SK-N-SH (cell line): ENCODE measurements around the gene SHANK1. TPM values are rescaled to one million over a fixed set of nuclear protein-coding genes. Genes with fewer than 3 reads are reported as not detected.

Experiments
- CTCF ChIA-PET: fragments of 300-600, 350-600 bp; formaldehyde crosslinking; extraction: SDS; loops from one replicate; lab custom pipeline; 2021; lab: Yijun Ruan, JAX
- POLR2A ChIA-PET: fragments of 350-600 bp; sonication (Branson Sonifier 250); formaldehyde crosslinking; extraction: SDS; loops from one replicate; lab custom pipeline; 2020; ENCODE audit warnings: antibody characterized with exemption, inconsistent platforms; lab: Yijun Ruan, JAX
- DNase-seq: peaks from one replicate; pipeline ENCODE4 v3.0.0; 2012
- H2AFZ ChIP-seq: fragments of 200-600 bp; sonication (generic); 2 replicates; pipeline ENCODE4 v1.8.1; 2016; ENCODE audit warnings: antibody characterized with exemption, mild to moderate bottlenecking, low read depth
- H3F3A ChIP-seq: fragments of 200-600 bp; sonication (generic); replicated peaks from 2 replicates; pipeline ENCODE3; 2016; ENCODE audit warnings: antibody characterized with exemption, mild to moderate bottlenecking; ENCODE audit not compliant: insufficient read depth
- H3K27ac ChIP-seq, 2 experiments: fragments of 200-500 bp in 1 of 2; fragments of 200-600 bp in 1 of 2; sonication (Bioruptor generic) in 1 of 2; sonication (generic), shearing (Covaris generic) in 1 of 2; 2 replicates each; pipeline versions ENCODE4 v1.5.1 to v1.6.1; 2014 to 2016; ENCODE audit warnings: low read depth in 2 of 2, inconsistent platforms in 1 of 2, low read length in 1 of 2, mild to moderate bottlenecking in 1 of 2, mixed read lengths in 1 of 2
- H3K27me3 ChIP-seq: fragments of 200-600 bp; sonication (generic), shearing (Covaris generic); 2 replicates; pipeline ENCODE4 v1.6.1; 2016; ENCODE audit warnings: mixed run types; ENCODE audit not compliant: insufficient read depth
- H3K36me3 ChIP-seq, 2 experiments: fragments of 200-500 bp in 1 of 2; fragments of 200-600 bp in 1 of 2; sonication (Bioruptor generic) in 1 of 2; sonication (generic) in 1 of 2; replicated peaks in 1 of 2; 2 replicates each; pipeline versions ENCODE3 to v1.5.1; 2014 to 2016; ENCODE audit warnings: low read length in 1 of 2, mild to moderate bottlenecking in 1 of 2; ENCODE audit not compliant: insufficient read depth in 2 of 2, control insufficient read depth in 1 of 2
- H3K4me1 ChIP-seq, 2 experiments: fragments of 200-500 bp in 1 of 2; fragments of 200-600 bp in 1 of 2; sonication (Bioruptor generic) in 1 of 2; sonication (generic), shearing (Covaris generic) in 1 of 2; 2 replicates each; pipeline versions ENCODE4 v1.5.1 to v1.6.1; 2014 to 2016; ENCODE audit warnings: low read depth in 1 of 2, low read length in 1 of 2, mixed run types in 1 of 2; ENCODE audit not compliant: insufficient read depth in 2 of 2, control insufficient read depth in 1 of 2
- H3K4me2 ChIP-seq: fragments of 200-600 bp; sonication (generic), shearing (Covaris generic); 2 replicates; pipeline ENCODE4 v1.6.1; 2017; ENCODE audit warnings: mixed run types
- H3K4me3 ChIP-seq, 2 experiments: fragments of 200-500 bp in 1 of 2; fragments of 200-600 bp in 1 of 2; sonication (Bioruptor generic) in 1 of 2; sonication (generic), shearing (Covaris generic) in 1 of 2; 2 replicates each; pipeline versions ENCODE4 v1.5.1 to v1.8.1; 2014 to 2016; ENCODE audit warnings: low read depth in 2 of 2, inconsistent platforms in 1 of 2, low read length in 1 of 2, mild to moderate bottlenecking in 1 of 2, mixed read lengths in 1 of 2, moderate library complexity in 1 of 2
- H3K79me2 ChIP-seq: fragments of 200-600 bp; sonication (generic); 2 replicates; pipeline ENCODE4 v1.8.1; 2017; ENCODE audit warnings: mild to moderate bottlenecking; ENCODE audit not compliant: insufficient read depth
- H3K9ac ChIP-seq: fragments of 200-600 bp; sonication (generic); 2 replicates; pipeline ENCODE4 v1.6.1; 2017; ENCODE audit warnings: mixed run types
- H3K9me2 ChIP-seq: fragments of 200-600 bp; sonication (generic); 2 replicates; pipeline ENCODE4 v1.6.1; 2017; ENCODE audit warnings: mixed run types
- H3K9me3 ChIP-seq: fragments of 200-600 bp; sonication (generic); 2 replicates; pipeline ENCODE4 v1.6.1; 2017; ENCODE audit warnings: mixed run types, mild to moderate bottlenecking, moderate library complexity
- H4K20me1 ChIP-seq: fragments of 200-600 bp; sonication (generic); 2 replicates; pipeline ENCODE4 v1.6.1; 2017; ENCODE audit warnings: mild to moderate bottlenecking, mixed run types; ENCODE audit not compliant: insufficient read depth
- CHD2 ChIP-seq: fragments of 150-350 bp; IDR thresholded peaks from 2 replicates; pipeline ENCODE4 v1.6.1; 2018; ENCODE audit warnings: low read length; ENCODE audit not compliant: partially characterized antibody
- EP300 ChIP-seq, 2 experiments: IDR thresholded peaks; 2 replicates each; pipeline versions ENCODE4 v1.4.0 to v1.6.1; 2012; ENCODE audit warnings: borderline replicate concordance in 1 of 2, low read depth in 1 of 2, low read length in 1 of 2
- EZH2phosphoT487 ChIP-seq: fragments of 200-600 bp; sonication (generic); IDR thresholded peaks from 2 replicates; pipeline ENCODE4 v1.6.1; 2017; ENCODE audit warnings: low read depth, mixed run types, mild to moderate bottlenecking, antibody characterized with exemption, moderate library complexity, borderline replicate concordance
- FOXJ3 ChIP-seq: sonication (generic); formaldehyde crosslinking; IDR thresholded peaks from 2 replicates; pipeline ENCODE4 v1.5.1; 2020; ENCODE audit warnings: mild to moderate bottlenecking, missing genetic modification reagents
- GATA2 ChIP-seq: sonication (generic); formaldehyde crosslinking; IDR thresholded peaks from 2 replicates; pipeline ENCODE4 v1.5.0; 2020; ENCODE audit warnings: mild to moderate bottlenecking, missing genetic modification reagents
- MEF2A ChIP-seq: IDR thresholded peaks from 2 replicates; pipeline ENCODE4 v1.4.0; 2012; ENCODE audit warnings: low read depth, borderline replicate concordance
- NFIC ChIP-seq: IDR thresholded peaks from 2 replicates; pipeline ENCODE4 v1.4.0; 2012; ENCODE audit warnings: borderline replicate concordance
- NRF1 ChIP-seq: IDR thresholded peaks from 2 replicates; pipeline ENCODE4 v1.6.1; 2012; ENCODE audit warnings: low read depth, mild to moderate bottlenecking, low read length
- POLR2AphosphoS5 ChIP-seq: IDR thresholded peaks from 2 replicates; pipeline ENCODE4 v1.6.1; 2012; ENCODE audit warnings: low read depth, low read length
- RCOR1 ChIP-seq: fragments of 150-350 bp; IDR thresholded peaks from 2 replicates; pipeline ENCODE4 v1.6.1; 2017; ENCODE audit warnings: antibody characterized with exemption, low read length
- RFX5 ChIP-seq: IDR thresholded peaks from 2 replicates; pipeline ENCODE4 v1.6.1; 2012; ENCODE audit warnings: mild to moderate bottlenecking, improper control_type of control experiment, low read length
- TAF1 ChIP-seq: IDR thresholded peaks from 2 replicates; pipeline ENCODE4 v1.6.1; 2012; ENCODE audit warnings: low read depth, mild to moderate bottlenecking, low read length, moderate library complexity, borderline replicate concordance
- YY1 ChIP-seq: IDR thresholded peaks from 2 replicates; pipeline ENCODE4 v1.4.0; 2012; ENCODE audit warnings: low read depth, mild to moderate bottlenecking
- WGBS: methylation state at CpG from one replicate; pipeline ENCODE4 v1.1.6; 2017; ENCODE audit warnings: low lambda C conversion rate; 5-methylcytosine and 5-hydroxymethylcytosine counted together
- polyA plus RNA-seq, 3 experiments: library from polyadenylated mRNA; depleted of rRNA; stranded (reverse); fragments of >200 nt; gene quantifications; 2 replicates each; pipeline ENCODE4 v1.2.3, GENCODE V29; 2012
- TF ChIP-seq, protein P1 (sequence below): IDR thresholded peaks from 2 replicates; pipeline ENCODE4 v1.6.1; 2012; ENCODE audit warnings: mild to moderate bottlenecking, low read depth, low read length, moderate library complexity
- TF ChIP-seq, protein P2 (sequence below): IDR thresholded peaks from 2 replicates; pipeline ENCODE4 v1.4.0; 2012; ENCODE audit warnings: low read depth
- TF ChIP-seq, protein P3 (sequence below): IDR thresholded peaks from 2 replicates; pipeline ENCODE4 v1.4.0; 2012; ENCODE audit warnings: low read depth, borderline replicate concordance
- TF ChIP-seq, protein P4 (sequence below): IDR thresholded peaks from 2 replicates; pipeline ENCODE4; 2012
- TF ChIP-seq, protein P5 (sequence below): IDR thresholded peaks from 2 replicates; pipeline ENCODE4 v1.4.0; 2012; ENCODE audit warnings: low read depth, borderline replicate concordance

SHANK1 gene
- polyA plus RNA-seq, 1 of the 3 experiments (the other 2 are of a cell fraction): 0.28 TPM

DNA sequence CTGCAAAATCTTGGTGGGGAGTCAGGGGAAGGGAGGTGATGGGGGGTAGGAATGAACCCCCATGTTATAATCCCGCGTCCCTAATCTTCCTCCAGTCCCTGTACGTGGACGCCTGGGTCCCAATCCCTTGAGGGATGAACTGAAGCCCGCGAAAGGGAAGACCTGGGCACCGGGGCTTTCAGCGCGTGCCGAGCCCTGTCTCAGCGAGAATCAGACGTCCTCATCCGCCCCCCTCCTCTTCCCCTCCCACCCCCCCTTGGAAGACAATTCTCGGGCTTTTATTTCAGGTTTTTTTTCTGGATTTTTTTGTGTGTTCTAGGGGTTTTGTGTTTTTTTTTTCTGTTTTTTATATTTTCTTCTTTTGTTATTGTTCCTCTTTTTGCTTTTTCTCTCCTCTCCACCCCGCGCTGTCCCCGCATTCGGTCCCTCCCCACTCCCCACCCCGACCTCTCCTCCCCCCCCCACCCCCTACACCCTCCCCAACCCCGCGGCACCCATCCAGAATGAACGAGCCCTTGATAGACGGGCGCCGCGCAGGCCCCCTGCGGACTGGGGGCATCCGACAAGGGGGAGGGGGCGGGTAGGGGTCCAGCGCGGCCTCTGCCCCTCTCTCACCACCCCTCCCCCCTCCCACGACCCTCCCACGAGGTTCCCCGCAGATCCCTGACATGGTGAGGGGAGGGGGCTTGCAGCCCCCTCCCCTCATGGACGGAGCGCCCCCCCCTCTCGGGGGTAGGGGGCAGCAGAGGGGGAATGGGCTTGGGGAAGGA lies 60.1 kb downstream of the SHANK1 start (continued):
- TF ChIP-seq, protein P1, sequence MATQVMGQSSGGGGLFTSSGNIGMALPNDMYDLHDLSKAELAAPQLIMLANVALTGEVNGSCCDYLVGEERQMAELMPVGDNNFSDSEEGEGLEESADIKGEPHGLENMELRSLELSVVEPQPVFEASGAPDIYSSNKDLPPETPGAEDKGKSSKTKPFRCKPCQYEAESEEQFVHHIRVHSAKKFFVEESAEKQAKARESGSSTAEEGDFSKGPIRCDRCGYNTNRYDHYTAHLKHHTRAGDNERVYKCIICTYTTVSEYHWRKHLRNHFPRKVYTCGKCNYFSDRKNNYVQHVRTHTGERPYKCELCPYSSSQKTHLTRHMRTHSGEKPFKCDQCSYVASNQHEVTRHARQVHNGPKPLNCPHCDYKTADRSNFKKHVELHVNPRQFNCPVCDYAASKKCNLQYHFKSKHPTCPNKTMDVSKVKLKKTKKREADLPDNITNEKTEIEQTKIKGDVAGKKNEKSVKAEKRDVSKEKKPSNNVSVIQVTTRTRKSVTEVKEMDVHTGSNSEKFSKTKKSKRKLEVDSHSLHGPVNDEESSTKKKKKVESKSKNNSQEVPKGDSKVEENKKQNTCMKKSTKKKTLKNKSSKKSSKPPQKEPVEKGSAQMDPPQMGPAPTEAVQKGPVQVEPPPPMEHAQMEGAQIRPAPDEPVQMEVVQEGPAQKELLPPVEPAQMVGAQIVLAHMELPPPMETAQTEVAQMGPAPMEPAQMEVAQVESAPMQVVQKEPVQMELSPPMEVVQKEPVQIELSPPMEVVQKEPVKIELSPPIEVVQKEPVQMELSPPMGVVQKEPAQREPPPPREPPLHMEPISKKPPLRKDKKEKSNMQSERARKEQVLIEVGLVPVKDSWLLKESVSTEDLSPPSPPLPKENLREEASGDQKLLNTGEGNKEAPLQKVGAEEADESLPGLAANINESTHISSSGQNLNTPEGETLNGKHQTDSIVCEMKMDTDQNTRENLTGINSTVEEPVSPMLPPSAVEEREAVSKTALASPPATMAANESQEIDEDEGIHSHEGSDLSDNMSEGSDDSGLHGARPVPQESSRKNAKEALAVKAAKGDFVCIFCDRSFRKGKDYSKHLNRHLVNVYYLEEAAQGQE: no peak
- TF ChIP-seq FOXJ3 (CRISPR knock-in tag): no peak
- TF ChIP-seq MEF2A: no peak
- no peak for TF ChIP-seq YY1
- TF ChIP-seq TAF1: no peak

DNA sequence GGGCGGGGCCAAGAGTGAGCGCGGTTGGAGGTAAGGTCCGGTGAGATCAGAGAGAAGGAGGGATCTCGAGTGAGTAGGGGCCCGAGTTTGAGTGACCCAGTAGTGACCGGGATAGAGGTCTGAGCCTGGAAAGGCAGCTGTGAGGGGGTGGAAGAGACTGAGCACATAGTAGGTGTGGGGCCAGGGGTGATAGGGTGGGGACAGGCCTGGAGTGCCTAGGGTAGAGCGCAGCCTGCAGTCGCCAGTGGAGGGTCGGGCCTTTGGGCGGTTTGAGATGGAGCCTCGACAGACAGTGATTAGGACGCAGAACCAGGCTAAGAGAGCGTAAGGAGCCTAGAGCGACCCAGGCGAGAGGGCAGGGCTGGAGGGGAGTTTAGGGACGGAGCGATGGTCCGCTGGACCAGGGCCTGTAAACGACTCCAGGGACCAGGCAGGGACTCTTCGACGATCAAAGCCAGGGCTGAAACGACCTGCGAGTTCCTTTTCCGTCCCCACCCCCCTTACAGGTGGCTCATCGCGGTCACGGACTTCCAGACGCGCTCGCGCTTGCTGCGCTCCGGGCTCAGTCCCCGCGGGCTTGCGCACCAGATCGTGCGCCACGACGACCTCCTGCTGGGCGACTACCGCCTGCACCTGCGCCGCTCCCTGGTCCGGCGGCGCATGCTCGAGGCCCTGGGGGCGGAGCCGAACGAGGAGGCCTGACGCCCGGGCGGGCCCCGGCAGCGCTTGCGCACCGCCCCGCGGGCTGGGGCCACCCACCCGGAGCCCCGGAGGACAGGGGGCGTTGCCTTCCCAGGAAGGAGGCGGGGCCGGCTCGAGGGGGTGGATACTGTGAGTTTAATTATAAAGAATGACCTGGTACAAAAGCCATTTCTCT lies 60.9 kb downstream of the SHANK1 start:
- under 1% methylated on average over 34 of the region's 67 CpGs for WGBS
- peak; percentile 99 for DNase-seq
- Histone ChIP-seq H3K79me2 (no peaks in the 10 kb centered on the region), H3K36me3 (no peaks in the 10 kb centered on the region), H3K27me3 (no peaks in the 10 kb centered on the region), H3K4me1 (peaks cover 0 to 15% of the 10 kb centered on the region in 2 experiments; a peak in 2 of 4 replicates), H3F3A (peaks cover 7% of the 10 kb centered on the region), H3K9me3 (no peaks in the 10 kb centered on the region), H3K9me2 (no peaks in the 10 kb centered on the region), H4K20me1 (no peaks in the 10 kb centered on the region), H3K4me3 (peak overlapping the region; percentile 62 to 87), H2AFZ (peak overlapping the region; percentile 82), H3K27ac (peak overlapping the region; percentile 88 to 95), H3K4me2 (peak overlapping the region; percentile 99), H3K9ac (peak overlapping the region; percentile 84)
- CTCF ChIA-PET: interaction anchor here (1.0 kb wide), 1 partner anchor 61 kb away, joined by 4 read pairs; no protein-coding TSS in a partner anchor
- POLR2A ChIA-PET: no interaction called here
- TF ChIP-seq CHD2 (peak; percentile 52), TAF1 (0 out of 2 replicates have a peak, but pooled peaks have one; percentile 31), POLR2AphosphoS5 (peak; percentile 53), RCOR1 (0 out of 2 replicates have a peak, but pooled peaks have one; percentile 43), RFX5 (no peak), NRF1 (peak; percentile 99), NFIC (no peak), EZH2phosphoT487 (no peak), EP300 (IDR thresholded peaks at IDR 0.05; ENCODE audit: borderline replicate concordance in 1 of 2, low read depth in 1 of 2, low read length in 1 of 2) (no peak), GATA2 (CRISPR knock-in tag) (no peak)
- TF ChIP-seq, protein P2, sequence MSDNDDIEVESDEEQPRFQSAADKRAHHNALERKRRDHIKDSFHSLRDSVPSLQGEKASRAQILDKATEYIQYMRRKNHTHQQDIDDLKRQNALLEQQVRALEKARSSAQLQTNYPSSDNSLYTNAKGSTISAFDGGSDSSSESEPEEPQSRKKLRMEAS: peak; percentile 20; the same call in 1 of the 2 replicates
- TF ChIP-seq, protein P3, sequence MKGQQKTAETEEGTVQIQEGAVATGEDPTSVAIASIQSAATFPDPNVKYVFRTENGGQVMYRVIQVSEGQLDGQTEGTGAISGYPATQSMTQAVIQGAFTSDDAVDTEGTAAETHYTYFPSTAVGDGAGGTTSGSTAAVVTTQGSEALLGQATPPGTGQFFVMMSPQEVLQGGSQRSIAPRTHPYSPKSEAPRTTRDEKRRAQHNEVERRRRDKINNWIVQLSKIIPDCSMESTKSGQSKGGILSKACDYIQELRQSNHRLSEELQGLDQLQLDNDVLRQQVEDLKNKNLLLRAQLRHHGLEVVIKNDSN: no peak
- TF ChIP-seq, protein P4, sequence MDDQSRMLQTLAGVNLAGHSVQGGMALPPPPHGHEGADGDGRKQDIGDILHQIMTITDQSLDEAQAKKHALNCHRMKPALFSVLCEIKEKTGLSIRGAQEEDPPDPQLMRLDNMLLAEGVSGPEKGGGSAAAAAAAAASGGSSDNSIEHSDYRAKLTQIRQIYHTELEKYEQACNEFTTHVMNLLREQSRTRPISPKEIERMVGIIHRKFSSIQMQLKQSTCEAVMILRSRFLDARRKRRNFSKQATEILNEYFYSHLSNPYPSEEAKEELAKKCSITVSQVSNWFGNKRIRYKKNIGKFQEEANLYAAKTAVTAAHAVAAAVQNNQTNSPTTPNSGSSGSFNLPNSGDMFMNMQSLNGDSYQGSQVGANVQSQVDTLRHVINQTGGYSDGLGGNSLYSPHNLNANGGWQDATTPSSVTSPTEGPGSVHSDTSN: no peak
- TF ChIP-seq, protein P5, sequence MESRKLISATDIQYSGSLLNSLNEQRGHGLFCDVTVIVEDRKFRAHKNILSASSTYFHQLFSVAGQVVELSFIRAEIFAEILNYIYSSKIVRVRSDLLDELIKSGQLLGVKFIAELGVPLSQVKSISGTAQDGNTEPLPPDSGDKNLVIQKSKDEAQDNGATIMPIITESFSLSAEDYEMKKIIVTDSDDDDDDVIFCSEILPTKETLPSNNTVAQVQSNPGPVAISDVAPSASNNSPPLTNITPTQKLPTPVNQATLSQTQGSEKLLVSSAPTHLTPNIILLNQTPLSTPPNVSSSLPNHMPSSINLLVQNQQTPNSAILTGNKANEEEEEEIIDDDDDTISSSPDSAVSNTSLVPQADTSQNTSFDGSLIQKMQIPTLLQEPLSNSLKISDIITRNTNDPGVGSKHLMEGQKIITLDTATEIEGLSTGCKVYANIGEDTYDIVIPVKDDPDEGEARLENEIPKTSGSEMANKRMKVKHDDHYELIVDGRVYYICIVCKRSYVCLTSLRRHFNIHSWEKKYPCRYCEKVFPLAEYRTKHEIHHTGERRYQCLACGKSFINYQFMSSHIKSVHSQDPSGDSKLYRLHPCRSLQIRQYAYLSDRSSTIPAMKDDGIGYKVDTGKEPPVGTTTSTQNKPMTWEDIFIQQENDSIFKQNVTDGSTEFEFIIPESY: no peak
